HEK293 (cell line): Measurements from ENCODE around the gene ESRRA.

Experiments used
- CTCF ChIA-PET: fragments of 350-600 bp; formaldehyde crosslinking; extraction: SDS; loops from one replicate; lab custom pipeline; 2021; ENCODE audit warnings: antibody characterized with exemption; lab: Yijun Ruan, JAX
- POLR2A ChIA-PET: fragments of 300-600 bp; formaldehyde crosslinking; extraction: SDS; loops from one replicate; lab custom pipeline; 2020; ENCODE audit warnings: antibody characterized with exemption, inconsistent platforms; lab: Yijun Ruan, JAX
- H3K27ac ChIP-seq: fragments of 200-500 bp; sonication (Bioruptor generic); 2 replicates; pipeline ENCODE4 v1.5.1; 2014; ENCODE audit warnings: low read depth, low read length, control low read depth, inconsistent platforms; ENCODE audit errors: extremely low read depth
- H3K36me3 ChIP-seq, 2 experiments: fragments of 200-500 bp in 1 of 2; sonication (Bioruptor generic) in 1 of 2; 1 replicate in 1 of 2; 2 replicates in 1 of 2; pipeline ENCODE4 v1.5.1; 2014 to 2017; ENCODE audit warnings: inconsistent platforms in 2 of 2, low read length in 2 of 2; ENCODE audit not compliant: control insufficient read depth in 2 of 2, insufficient read depth in 1 of 2
- H3K4me1 ChIP-seq: fragments of 200-500 bp; sonication (Bioruptor generic); 2 replicates; pipeline ENCODE4 v1.5.1; 2014; ENCODE audit warnings: mild to moderate bottlenecking, low read length, inconsistent platforms; ENCODE audit not compliant: control insufficient read depth, insufficient read depth
- H3K4me3 ChIP-seq: 2 replicates; pipeline ENCODE4 v1.5.1; 2011; ENCODE audit warnings: low read depth, mild to moderate bottlenecking, control low read depth, low read length, moderate library complexity
- H3K9me3 ChIP-seq: fragments of 200-500 bp; sonication (Bioruptor generic); 2 replicates; pipeline ENCODE4 v1.5.1; 2014; ENCODE audit warnings: low read depth, low read length, inconsistent platforms; ENCODE audit not compliant: control insufficient read depth, insufficient read depth
- BCL11A ChIP-seq: fragments of 450-650 bp; formaldehyde crosslinking; IDR thresholded peaks from 2 replicates; pipeline ENCODE4 v1.5.1; 2016; ENCODE audit warnings: low read depth, missing biosample characterization, missing genetic modification characterization
- FEZF1 ChIP-seq: fragments of 450-650 bp; formaldehyde crosslinking; IDR thresholded peaks from 2 replicates; pipeline ENCODE4 v1.5.1; 2016; ENCODE audit warnings: missing biosample characterization, missing genetic modification characterization
- GLIS2 ChIP-seq: fragments of 450-650 bp; formaldehyde crosslinking; IDR thresholded peaks from 2 replicates; pipeline ENCODE4 v1.5.1; 2016; ENCODE audit warnings: missing biosample characterization, missing genetic modification characterization
- KLF16 ChIP-seq: fragments of 450-650 bp; formaldehyde crosslinking; IDR thresholded peaks from 2 replicates; pipeline ENCODE4 v1.5.1; 2017; ENCODE audit warnings: missing biosample characterization, missing genetic modification characterization
- KLF8 ChIP-seq: fragments of 450-650 bp; formaldehyde crosslinking; IDR thresholded peaks from 2 replicates; pipeline ENCODE4 v1.5.1; 2016; ENCODE audit warnings: missing biosample characterization, missing genetic modification characterization
- MEIS1 ChIP-seq: sonication (generic); formaldehyde crosslinking; IDR thresholded peaks from 2 replicates; pipeline ENCODE4 v1.8.1; 2022; ENCODE audit warnings: missing genetic modification reagents, mild to moderate bottlenecking, borderline replicate concordance
- MZF1 ChIP-seq: fragments of 450-650 bp; formaldehyde crosslinking; IDR thresholded peaks from 2 replicates; pipeline ENCODE4 v1.5.1; 2017; ENCODE audit warnings: missing biosample characterization, missing genetic modification characterization, borderline replicate concordance
- SALL2 ChIP-seq: fragments of 450-650 bp; formaldehyde crosslinking; IDR thresholded peaks from 2 replicates; pipeline ENCODE4 v1.5.0; 2017; ENCODE audit warnings: missing biosample characterization, mild to moderate bottlenecking, missing genetic modification characterization, borderline replicate concordance
- ZNF133 ChIP-seq: fragments of 450-650 bp; formaldehyde crosslinking; IDR thresholded peaks from 2 replicates; pipeline ENCODE4 v1.5.1; 2016; ENCODE audit warnings: missing biosample characterization, missing genetic modification characterization
- ZNF169 ChIP-seq: fragments of 450-650 bp; formaldehyde crosslinking; IDR thresholded peaks from 2 replicates; pipeline ENCODE4 v1.5.1; 2016; ENCODE audit warnings: missing biosample characterization, missing genetic modification characterization
- ZNF23 ChIP-seq: fragments of 450-650 bp; formaldehyde crosslinking; IDR thresholded peaks from 2 replicates; pipeline ENCODE4 v1.5.1; 2016; ENCODE audit warnings: missing biosample characterization, missing genetic modification characterization, borderline replicate concordance
- ZNF24 ChIP-seq: fragments of 450-650 bp; formaldehyde crosslinking; IDR thresholded peaks from 2 replicates; pipeline ENCODE4 v1.5.1; 2016; ENCODE audit warnings: missing biosample characterization, missing genetic modification characterization
- ZNF248 ChIP-seq: fragments of 450-650 bp; formaldehyde crosslinking; IDR thresholded peaks from 2 replicates; pipeline ENCODE4 v1.5.1; 2017; ENCODE audit warnings: missing biosample characterization, missing genetic modification characterization
- ZNF354C ChIP-seq: fragments of 450-650 bp; formaldehyde crosslinking; IDR thresholded peaks from 2 replicates; pipeline ENCODE4 v1.5.1; 2016; ENCODE audit warnings: missing biosample characterization, missing genetic modification characterization, low read depth, borderline replicate concordance
- ZNF501 ChIP-seq: fragments of 450-650 bp; formaldehyde crosslinking; IDR thresholded peaks from 2 replicates; pipeline ENCODE4 v1.5.1; 2016; ENCODE audit warnings: missing biosample characterization, missing genetic modification characterization
- ZNF514 ChIP-seq: fragments of 450-650 bp; formaldehyde crosslinking; IDR thresholded peaks from 2 replicates; pipeline ENCODE4 v1.5.1; 2016; ENCODE audit warnings: missing biosample characterization, missing genetic modification characterization
- ZNF561 ChIP-seq: fragments of 450-650 bp; IDR thresholded peaks from 2 replicates; pipeline ENCODE4 v1.5.1; 2018; ENCODE audit warnings: missing biosample characterization, missing genetic modification characterization, borderline replicate concordance
- ZNF600 ChIP-seq: fragments of 450-650 bp; formaldehyde crosslinking; IDR thresholded peaks from 2 replicates; pipeline ENCODE4 v1.5.1; 2016; ENCODE audit warnings: missing biosample characterization, missing genetic modification characterization
- ZNF623 ChIP-seq: fragments of 450-650 bp; formaldehyde crosslinking; IDR thresholded peaks from 2 replicates; pipeline ENCODE4 v1.5.1; 2016; ENCODE audit warnings: missing biosample characterization, missing genetic modification characterization
- ZNF701 ChIP-seq: fragments of 450-650 bp; formaldehyde crosslinking; IDR thresholded peaks from 2 replicates; pipeline ENCODE4 v1.5.1; 2016; ENCODE audit warnings: missing biosample characterization, missing genetic modification characterization
- ZNF747 ChIP-seq: fragments of 450-650 bp; formaldehyde crosslinking; IDR thresholded peaks from 2 replicates; pipeline ENCODE4 v1.5.1; 2016; ENCODE audit warnings: missing biosample characterization, missing genetic modification characterization
- ZNF776 ChIP-seq: fragments of 450-650 bp; formaldehyde crosslinking; IDR thresholded peaks from 2 replicates; pipeline ENCODE4 v1.5.0; 2017; ENCODE audit warnings: missing biosample characterization, missing genetic modification characterization, borderline replicate concordance
- TF ChIP-seq, protein P1 (sequence below): fragments of 450-650 bp; IDR thresholded peaks from 2 replicates; pipeline ENCODE4 v1.5.1; 2018; ENCODE audit warnings: missing biosample characterization, missing genetic modification characterization
- TF ChIP-seq, protein P2 (sequence below): fragments of 450-650 bp; formaldehyde crosslinking; IDR thresholded peaks from 2 replicates; pipeline ENCODE4 v1.5.1; 2016; ENCODE audit warnings: missing biosample characterization, missing genetic modification characterization, borderline replicate concordance
- TF ChIP-seq, protein P3 (sequence below): IDR thresholded peaks from 2 replicates; pipeline ENCODE4 v1.6.1; 2011; ENCODE audit warnings: mild to moderate bottlenecking, low read depth, low read length, borderline replicate concordance
- TF ChIP-seq, protein P4 (sequence below): fragments of 450-650 bp; formaldehyde crosslinking; IDR thresholded peaks from 2 replicates; pipeline ENCODE4 v1.5.1; 2016; ENCODE audit warnings: missing biosample characterization, missing genetic modification characterization
- TF ChIP-seq, protein P5 (sequence below): fragments of 450-650 bp; formaldehyde crosslinking; IDR thresholded peaks from 2 replicates; pipeline ENCODE4 v1.5.1; 2017; ENCODE audit warnings: missing biosample characterization, missing genetic modification characterization

ESRRA gene

DNA sequence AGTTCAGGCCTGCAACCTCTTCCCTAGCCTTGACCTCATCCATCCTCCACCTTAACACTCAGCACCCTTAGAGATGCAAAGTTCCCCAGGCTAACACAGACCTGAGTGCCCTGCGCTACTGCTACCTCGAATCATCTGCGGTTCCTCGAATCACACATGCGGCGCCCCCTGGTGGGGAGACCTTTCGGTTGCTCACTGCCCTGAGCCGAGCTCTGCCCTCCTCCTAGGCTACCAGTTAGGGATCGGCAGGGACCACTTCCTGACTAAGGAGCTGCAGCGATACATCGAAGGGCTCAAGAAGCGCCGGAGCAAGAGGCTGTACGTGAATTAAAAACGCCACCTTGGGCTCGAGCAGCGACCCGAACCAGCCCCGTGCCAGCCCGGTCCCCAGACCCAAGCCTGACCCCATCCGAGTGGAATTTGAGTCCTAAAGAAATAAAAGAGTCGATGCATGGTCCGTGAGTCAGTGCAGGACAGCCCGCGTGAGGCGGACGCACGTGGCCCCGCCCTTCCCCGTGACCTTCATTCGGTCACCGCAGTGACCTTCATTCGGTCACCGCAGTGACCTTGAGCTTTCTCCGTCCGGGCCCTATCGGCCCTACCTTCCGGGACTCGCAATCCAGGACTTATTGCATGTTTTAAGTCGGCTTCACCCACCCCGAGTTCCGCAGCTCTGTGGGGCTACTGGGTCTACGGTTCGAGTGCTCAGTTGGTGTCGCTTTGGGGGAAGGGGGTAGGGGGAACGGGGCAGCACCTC lies 830 bp upstream of the ESRRA start:
- Histone ChIP-seq H3K4me1 (no peaks in the 10 kb centered on the region), H3K27ac (peak overlapping the region; percentile 70), H3K36me3 (peaks cover 0 to 5% of the 10 kb centered on the region in 2 experiments; a peak in 1 of 3 replicates), H3K9me3 (no peaks in the 10 kb centered on the region), H3K4me3 (peak overlapping the region; percentile 46)
- POLR2A ChIA-PET: interaction anchor here (0.9 to 3.6 kb wide), 15 partner anchors 13 to 1463 kb away, joined by 3 to 43 read pairs (median 5); partner anchors contain the start of genes BAD, FKBP2, GPR137 and NUDT22
- CTCF ChIA-PET: interaction anchor here (0.5 to 5.8 kb wide), 47 partner anchors 9 to 1783 kb away, joined by 3 to 81 read pairs (median 5); partner anchors contain the start of genes BAD, FERMT3, FKBP2 and MARK2
- no peak for TF ChIP-seq ZNF354C (tag by site-specific recombination)
- 0 out of 2 replicates have a peak, but pooled peaks have one; percentile 14 for TF ChIP-seq GLIS2
- TF ChIP-seq, protein P1, sequence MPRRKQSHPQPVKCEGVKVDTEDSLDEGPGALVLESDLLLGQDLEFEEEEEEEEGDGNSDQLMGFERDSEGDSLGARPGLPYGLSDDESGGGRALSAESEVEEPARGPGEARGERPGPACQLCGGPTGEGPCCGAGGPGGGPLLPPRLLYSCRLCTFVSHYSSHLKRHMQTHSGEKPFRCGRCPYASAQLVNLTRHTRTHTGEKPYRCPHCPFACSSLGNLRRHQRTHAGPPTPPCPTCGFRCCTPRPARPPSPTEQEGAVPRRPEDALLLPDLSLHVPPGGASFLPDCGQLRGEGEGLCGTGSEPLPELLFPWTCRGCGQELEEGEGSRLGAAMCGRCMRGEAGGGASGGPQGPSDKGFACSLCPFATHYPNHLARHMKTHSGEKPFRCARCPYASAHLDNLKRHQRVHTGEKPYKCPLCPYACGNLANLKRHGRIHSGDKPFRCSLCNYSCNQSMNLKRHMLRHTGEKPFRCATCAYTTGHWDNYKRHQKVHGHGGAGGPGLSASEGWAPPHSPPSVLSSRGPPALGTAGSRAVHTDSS: no peak
- TF ChIP-seq FEZF1: no peak
- TF ChIP-seq SALL2 (tag by site-specific recombination): no peak
- TF ChIP-seq, protein P2, sequence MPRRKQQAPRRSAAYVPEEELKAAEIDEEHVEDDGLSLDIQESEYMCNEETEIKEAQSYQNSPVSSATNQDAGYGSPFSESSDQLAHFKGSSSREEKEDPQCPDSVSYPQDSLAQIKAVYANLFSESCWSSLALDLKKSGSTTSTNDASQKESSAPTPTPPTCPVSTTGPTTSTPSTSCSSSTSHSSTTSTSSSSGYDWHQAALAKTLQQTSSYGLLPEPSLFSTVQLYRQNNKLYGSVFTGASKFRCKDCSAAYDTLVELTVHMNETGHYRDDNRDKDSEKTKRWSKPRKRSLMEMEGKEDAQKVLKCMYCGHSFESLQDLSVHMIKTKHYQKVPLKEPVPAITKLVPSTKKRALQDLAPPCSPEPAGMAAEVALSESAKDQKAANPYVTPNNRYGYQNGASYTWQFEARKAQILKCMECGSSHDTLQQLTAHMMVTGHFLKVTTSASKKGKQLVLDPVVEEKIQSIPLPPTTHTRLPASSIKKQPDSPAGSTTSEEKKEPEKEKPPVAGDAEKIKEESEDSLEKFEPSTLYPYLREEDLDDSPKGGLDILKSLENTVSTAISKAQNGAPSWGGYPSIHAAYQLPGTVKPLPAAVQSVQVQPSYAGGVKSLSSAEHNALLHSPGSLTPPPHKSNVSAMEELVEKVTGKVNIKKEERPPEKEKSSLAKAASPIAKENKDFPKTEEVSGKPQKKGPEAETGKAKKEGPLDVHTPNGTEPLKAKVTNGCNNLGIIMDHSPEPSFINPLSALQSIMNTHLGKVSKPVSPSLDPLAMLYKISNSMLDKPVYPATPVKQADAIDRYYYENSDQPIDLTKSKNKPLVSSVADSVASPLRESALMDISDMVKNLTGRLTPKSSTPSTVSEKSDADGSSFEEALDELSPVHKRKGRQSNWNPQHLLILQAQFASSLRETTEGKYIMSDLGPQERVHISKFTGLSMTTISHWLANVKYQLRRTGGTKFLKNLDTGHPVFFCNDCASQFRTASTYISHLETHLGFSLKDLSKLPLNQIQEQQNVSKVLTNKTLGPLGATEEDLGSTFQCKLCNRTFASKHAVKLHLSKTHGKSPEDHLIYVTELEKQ (tag by site-specific recombination): no peak
- peak; percentile 71; the same call in 1 of the 2 replicates for TF ChIP-seq BCL11A (tag by site-specific recombination)
- TF ChIP-seq, protein P3, sequence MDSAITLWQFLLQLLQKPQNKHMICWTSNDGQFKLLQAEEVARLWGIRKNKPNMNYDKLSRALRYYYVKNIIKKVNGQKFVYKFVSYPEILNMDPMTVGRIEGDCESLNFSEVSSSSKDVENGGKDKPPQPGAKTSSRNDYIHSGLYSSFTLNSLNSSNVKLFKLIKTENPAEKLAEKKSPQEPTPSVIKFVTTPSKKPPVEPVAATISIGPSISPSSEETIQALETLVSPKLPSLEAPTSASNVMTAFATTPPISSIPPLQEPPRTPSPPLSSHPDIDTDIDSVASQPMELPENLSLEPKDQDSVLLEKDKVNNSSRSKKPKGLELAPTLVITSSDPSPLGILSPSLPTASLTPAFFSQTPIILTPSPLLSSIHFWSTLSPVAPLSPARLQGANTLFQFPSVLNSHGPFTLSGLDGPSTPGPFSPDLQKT: no peak
- no peak for TF ChIP-seq ZNF169 (tag by site-specific recombination)
- TF ChIP-seq ZNF248 (tag by site-specific recombination): no peak
- TF ChIP-seq MEIS1 (CRISPR knock-in tag): no peak
- TF ChIP-seq MZF1 (tag by site-specific recombination): 0 out of 2 replicates have a peak, but pooled peaks have one; percentile 40
- peak; percentile 26; the same call in 1 of the 2 replicates for TF ChIP-seq KLF8 (tag by site-specific recombination)
- TF ChIP-seq, protein P4, sequence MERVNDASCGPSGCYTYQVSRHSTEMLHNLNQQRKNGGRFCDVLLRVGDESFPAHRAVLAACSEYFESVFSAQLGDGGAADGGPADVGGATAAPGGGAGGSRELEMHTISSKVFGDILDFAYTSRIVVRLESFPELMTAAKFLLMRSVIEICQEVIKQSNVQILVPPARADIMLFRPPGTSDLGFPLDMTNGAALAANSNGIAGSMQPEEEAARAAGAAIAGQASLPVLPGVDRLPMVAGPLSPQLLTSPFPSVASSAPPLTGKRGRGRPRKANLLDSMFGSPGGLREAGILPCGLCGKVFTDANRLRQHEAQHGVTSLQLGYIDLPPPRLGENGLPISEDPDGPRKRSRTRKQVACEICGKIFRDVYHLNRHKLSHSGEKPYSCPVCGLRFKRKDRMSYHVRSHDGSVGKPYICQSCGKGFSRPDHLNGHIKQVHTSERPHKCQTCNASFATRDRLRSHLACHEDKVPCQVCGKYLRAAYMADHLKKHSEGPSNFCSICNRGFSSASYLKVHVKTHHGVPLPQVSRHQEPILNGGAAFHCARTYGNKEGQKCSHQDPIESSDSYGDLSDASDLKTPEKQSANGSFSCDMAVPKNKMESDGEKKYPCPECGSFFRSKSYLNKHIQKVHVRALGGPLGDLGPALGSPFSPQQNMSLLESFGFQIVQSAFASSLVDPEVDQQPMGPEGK (tag by site-specific recombination): 0 out of 2 replicates have a peak, but pooled peaks have one; percentile 10
- peak; percentile 72 for TF ChIP-seq ZNF600 (tag by site-specific recombination)
- TF ChIP-seq ZNF776: no peak
- TF ChIP-seq ZNF747 (tag by site-specific recombination): no peak
- no peak for TF ChIP-seq ZNF133 (tag by site-specific recombination)
- no peak for TF ChIP-seq ZNF623 (tag by site-specific recombination)
- no peak for TF ChIP-seq ZNF23
- TF ChIP-seq, protein P5, sequence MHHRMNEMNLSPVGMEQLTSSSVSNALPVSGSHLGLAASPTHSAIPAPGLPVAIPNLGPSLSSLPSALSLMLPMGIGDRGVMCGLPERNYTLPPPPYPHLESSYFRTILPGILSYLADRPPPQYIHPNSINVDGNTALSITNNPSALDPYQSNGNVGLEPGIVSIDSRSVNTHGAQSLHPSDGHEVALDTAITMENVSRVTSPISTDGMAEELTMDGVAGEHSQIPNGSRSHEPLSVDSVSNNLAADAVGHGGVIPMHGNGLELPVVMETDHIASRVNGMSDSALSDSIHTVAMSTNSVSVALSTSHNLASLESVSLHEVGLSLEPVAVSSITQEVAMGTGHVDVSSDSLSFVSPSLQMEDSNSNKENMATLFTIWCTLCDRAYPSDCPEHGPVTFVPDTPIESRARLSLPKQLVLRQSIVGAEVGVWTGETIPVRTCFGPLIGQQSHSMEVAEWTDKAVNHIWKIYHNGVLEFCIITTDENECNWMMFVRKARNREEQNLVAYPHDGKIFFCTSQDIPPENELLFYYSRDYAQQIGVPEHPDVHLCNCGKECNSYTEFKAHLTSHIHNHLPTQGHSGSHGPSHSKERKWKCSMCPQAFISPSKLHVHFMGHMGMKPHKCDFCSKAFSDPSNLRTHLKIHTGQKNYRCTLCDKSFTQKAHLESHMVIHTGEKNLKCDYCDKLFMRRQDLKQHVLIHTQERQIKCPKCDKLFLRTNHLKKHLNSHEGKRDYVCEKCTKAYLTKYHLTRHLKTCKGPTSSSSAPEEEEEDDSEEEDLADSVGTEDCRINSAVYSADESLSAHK (tag by site-specific recombination): no peak
- TF ChIP-seq ZNF514: no peak
- peak; percentile 57; the same call in 1 of the 2 replicates for TF ChIP-seq ZNF501 (tag by site-specific recombination)
- TF ChIP-seq ZNF561 (tag by site-specific recombination): no peak
- no peak for TF ChIP-seq ZNF701 (tag by site-specific recombination)
- TF ChIP-seq ZNF24 (tag by site-specific recombination): peak; percentile 48
- TF ChIP-seq KLF16 (tag by site-specific recombination): no peak
